HUES48 (cell line): ENCODE measurements around the gene CSTPP1.
"Not testable (repeated sequence)": the region's sequence is repeated elsewhere in the genome, so short reads cannot be mapped to it uniquely, and the experiment has no call there.

Source experiments
- H3K27ac ChIP-seq: one replicate; pipeline ENCODE4 v1.7.0; 2013; ENCODE audit warnings: low read depth, low read length, inconsistent platforms
- H3K27me3 ChIP-seq: 2 replicates; pipeline ENCODE4 v1.6.1; 2013; ENCODE audit warnings: mild to moderate bottlenecking, low read length; ENCODE audit not compliant: control insufficient read depth, insufficient read depth
- H3K36me3 ChIP-seq: 2 replicates; pipeline ENCODE4 v1.6.1; 2013; ENCODE audit warnings: low read length; ENCODE audit not compliant: control insufficient read depth, insufficient read depth
- H3K4me1 ChIP-seq: 2 replicates; pipeline ENCODE4 v1.6.1; 2013; ENCODE audit warnings: mild to moderate bottlenecking, low read length; ENCODE audit not compliant: control insufficient read depth, insufficient read depth
- H3K4me3 ChIP-seq: 2 replicates; pipeline ENCODE4 v1.5.1; 2013; ENCODE audit warnings: mild to moderate bottlenecking, low read depth, low read length
- H3K9ac ChIP-seq: 2 replicates; pipeline ENCODE4 v1.6.1; 2013; ENCODE audit warnings: mild to moderate bottlenecking, low read depth, low read length, moderate library complexity
- H3K9me3 ChIP-seq: 2 replicates; pipeline ENCODE4 v1.6.1; 2013; ENCODE audit warnings: low read length; ENCODE audit not compliant: control insufficient read depth, insufficient read depth

CSTPP1 gene

DNA sequence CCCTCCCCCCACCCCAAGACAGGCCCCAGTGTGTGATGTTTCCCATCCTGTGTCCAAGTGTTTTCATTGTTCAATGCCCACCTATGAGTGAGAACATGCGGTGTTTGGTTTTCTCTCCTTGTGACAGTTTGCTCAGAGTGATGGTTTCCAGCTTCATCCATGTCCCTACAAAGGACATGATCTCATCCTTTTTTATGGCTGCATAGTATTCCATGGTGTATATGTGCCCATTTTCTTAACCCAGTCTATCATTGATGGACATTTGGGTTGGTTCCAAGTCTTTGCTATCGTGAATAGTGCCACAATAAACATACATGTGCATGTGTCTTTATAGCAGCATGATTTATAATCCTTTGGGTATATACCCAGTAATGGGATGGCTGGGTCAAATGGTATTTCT lies 55.8 kb downstream of the CSTPP1 start:
- H3K27ac ChIP-seq, H3K27me3 ChIP-seq, H3K4me1 ChIP-seq, H3K9ac ChIP-seq, H3K9me3 ChIP-seq, H3K4me3 ChIP-seq, H3K36me3 ChIP-seq: not testable (repeated sequence)

DNA sequence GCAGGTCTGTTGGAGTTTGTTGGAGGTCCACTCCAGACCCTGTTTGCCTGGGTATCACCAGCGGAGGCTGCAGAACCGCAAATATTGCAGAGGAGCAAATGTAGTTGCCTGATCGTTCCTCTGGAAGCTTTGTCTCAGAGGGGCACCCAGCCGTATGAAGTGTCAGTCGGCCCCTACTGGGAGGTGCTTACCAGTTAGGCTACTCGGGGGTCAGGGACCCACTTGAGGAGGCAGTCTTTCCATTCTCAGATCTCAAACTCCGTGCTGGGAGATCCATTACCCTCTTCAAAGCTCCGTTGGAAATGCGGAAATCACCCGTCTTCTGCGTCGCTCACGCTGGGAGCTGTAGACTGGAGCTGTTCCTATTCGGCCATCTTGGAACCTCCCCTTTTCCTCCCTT lies 61.2 kb downstream of the CSTPP1 start:
- not testable (repeated sequence) for H3K4me3 ChIP-seq, H3K27me3 ChIP-seq, H3K36me3 ChIP-seq, H3K27ac ChIP-seq, H3K9ac ChIP-seq, H3K9me3 ChIP-seq, H3K4me1 ChIP-seq

DNA sequence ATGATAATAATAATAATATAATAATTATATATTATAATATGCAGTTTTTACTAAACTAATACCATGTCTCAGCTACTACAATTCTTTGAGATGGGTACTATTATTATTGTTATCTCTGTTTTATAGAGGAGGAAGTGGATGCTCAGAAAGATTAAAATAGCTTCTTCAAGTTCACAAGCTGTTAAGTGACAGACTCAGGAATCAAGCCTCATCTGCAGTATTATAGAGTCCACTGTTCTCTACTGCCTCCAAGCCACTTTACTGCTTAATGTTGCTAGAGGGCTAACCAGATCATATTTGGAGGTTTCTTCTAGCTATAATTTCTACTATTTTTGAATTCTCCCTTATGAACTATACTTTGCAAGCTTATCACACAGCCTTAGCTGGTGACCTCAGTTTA lies 62.7 kb downstream of the CSTPP1 start:
- H3K4me3 ChIP-seq, result no peak overlapping the region
- H3K27ac ChIP-seq, result no peak overlapping the region
- no peaks in the 10 kb centered on the region for H3K27me3 ChIP-seq
- no peaks in the 10 kb centered on the region for H3K9me3 ChIP-seq
- no peak overlapping the region for H3K9ac ChIP-seq
- 0 out of 2 replicates have a peak, but pooled peaks cover 6% of the 10 kb centered on the region for H3K4me1 ChIP-seq
- H3K36me3 ChIP-seq, result no peaks in the 10 kb centered on the region

DNA sequence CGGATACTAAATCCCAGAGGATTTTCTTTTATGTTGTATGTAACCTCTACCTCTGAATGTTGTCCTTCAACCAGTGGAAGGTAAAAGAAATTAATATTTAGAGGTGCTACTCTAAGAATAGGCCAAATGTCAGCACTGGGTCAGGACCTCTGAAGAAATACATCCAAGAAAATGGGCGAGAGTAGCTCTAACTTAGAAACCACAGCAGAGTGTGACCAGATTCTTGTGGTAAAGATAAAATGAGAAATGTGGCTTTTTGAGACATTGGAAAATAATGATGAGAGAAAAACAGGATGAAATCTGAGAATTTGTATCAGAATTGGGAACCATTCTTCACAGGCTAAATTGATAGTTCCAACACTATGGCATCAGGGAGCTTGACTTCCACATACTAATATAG lies 63.5 kb downstream of the CSTPP1 start:
- Histone ChIP-seq H3K4me1 (0 out of 2 replicates have a peak, but pooled peaks cover 6% of the 10 kb centered on the region), H3K4me3 (no peak overlapping the region), H3K9me3 (no peaks in the 10 kb centered on the region), H3K36me3 (no peaks in the 10 kb centered on the region), H3K27me3 (no peaks in the 10 kb centered on the region), H3K27ac (no peak overlapping the region), H3K9ac (no peak overlapping the region)

- H3K4me3 ChIP-seq, result no peak overlapping the region
- no peaks in the 10 kb centered on the region for H3K9me3 ChIP-seq
- H3K4me1 ChIP-seq, result 0 out of 2 replicates have a peak, but pooled peaks cover 6% of the 10 kb centered on the region
- no peak overlapping the region for H3K27ac ChIP-seq
- no peaks in the 10 kb centered on the region for H3K36me3 ChIP-seq
- no peaks in the 10 kb centered on the region for H3K27me3 ChIP-seq
- H3K9ac ChIP-seq, result no peak overlapping the region
Measured at GRCh38 chr11:47001781-47002181, 65.2 kb downstream of the CSTPP1 start.

DNA sequence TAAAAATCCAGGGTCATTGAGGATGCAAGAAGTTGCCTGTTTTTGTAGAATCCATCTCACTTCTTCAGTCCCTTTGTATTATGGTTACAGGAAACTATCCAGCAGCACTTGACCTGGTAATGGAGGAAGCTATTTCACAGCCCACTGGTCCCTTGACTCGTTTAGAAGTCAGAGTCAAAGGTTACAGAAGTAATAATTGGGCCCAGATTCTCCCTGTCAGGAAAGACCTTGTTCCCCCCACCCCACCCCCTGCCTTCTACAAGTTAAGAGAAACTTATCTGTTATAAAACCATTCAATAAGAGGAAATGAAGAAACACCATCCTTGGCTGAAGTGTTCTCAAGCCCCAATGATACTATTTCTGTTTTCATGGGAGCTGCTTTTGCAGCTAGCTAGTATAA lies 65.8 kb downstream of the CSTPP1 start:
- Histone ChIP-seq H3K27ac (no peak overlapping the region), H3K27me3 (no peaks in the 10 kb centered on the region), H3K9ac (no peak overlapping the region), H3K9me3 (no peaks in the 10 kb centered on the region), H3K4me3 (no peak overlapping the region), H3K4me1 (0 out of 2 replicates have a peak, but pooled peaks cover 6% of the 10 kb centered on the region), H3K36me3 (no peaks in the 10 kb centered on the region)

DNA sequence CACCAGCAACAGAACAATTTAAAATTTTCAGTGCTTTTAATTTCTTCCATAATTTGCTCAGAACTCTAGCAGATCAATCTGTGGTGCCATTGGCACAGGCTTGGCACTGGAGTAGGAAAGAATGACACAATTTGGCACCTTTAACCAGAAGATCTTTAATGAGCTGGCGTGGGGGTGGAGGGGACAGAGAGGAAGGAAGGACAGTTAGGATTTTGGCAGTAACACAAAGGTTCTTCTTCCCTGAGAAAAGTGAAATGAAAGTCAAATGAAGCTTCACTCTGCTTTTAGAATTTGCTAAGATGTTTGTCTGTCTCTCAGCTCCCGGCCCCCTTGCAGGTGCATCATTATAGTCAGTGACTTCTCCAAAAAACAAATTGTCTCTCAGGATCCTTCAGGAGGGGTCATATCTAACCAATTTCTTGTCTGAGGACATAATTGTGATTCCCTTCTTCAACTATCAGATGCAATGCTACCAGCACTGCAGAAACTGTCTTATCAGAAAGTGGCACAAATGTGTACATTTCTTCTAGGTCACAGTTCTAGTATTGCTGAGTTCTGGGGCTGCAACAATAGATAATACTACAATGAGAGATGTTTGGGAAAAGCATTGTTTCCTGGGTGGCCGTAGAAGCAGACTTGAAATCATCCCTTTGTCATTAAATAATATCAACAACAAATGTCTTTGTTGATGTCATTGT lies 66.8 kb downstream of the CSTPP1 start:
- Histone ChIP-seq H3K4me1 (0 out of 2 replicates have a peak, but pooled peaks cover 6% of the 10 kb centered on the region), H3K9ac (no peak overlapping the region)

DNA sequence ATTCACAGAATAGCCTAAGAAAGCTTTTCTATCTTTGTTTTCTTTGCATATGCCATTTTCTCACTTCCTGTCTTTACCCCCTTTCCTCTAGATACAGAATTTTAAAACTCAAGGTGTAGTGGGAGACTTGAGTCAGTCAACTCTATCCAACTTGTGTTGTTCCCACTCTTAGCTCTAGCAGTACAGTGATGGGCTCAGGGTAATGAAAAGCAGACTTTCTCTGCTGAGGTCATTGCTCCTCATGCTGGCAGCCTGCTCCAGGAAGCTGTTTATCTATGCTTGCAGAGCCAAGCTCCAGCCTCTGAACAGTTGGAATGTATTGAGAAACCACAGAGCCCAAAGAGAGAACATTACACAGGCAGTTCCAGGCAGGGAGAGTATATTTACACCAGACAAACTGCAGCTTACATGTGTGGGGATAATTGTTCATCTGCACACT lies 68.1 kb downstream of the CSTPP1 start:
- Histone ChIP-seq H3K27ac (no peak overlapping the region), H3K4me1 (0 out of 2 replicates have a peak, but pooled peaks cover 6% of the 10 kb centered on the region), H3K9me3 (no peaks in the 10 kb centered on the region)

More for the DNA sequence above, 66.8 kb downstream of the CSTPP1 start:
- no peaks in the 10 kb centered on the region for H3K36me3 ChIP-seq
- H3K4me3 ChIP-seq, result no peak overlapping the region
- H3K9me3 ChIP-seq, result no peaks in the 10 kb centered on the region
- H3K27ac ChIP-seq, result no peak overlapping the region
- H3K27me3 ChIP-seq, result no peaks in the 10 kb centered on the region

DNA sequence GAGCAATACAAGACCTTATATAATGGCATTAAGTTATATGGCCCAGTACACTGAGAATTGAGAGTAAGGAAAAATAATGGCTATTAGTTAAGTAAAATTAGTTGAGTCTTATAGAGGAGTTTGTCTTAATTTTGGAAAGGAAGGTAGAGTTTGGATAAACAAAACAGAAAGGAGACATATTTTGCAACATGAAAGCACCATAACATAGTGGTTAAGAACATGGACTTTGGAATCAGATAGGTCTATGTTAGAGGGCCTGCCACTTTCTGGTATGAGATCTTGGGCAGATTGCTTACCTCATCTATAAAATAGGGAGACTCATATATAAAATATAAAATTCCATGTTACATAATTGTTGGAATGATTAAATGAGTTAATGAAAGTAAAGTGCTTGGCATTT lies 68.9 kb downstream of the CSTPP1 start:
- Histone ChIP-seq H3K27me3 (no peaks in the 10 kb centered on the region), H3K36me3 (no peaks in the 10 kb centered on the region), H3K9me3 (no peaks in the 10 kb centered on the region), H3K9ac (no peak overlapping the region), H3K27ac (no peak overlapping the region), H3K4me3 (no peak overlapping the region), H3K4me1 (0 out of 2 replicates have a peak, but pooled peaks cover 6% of the 10 kb centered on the region)

More for the DNA sequence above, 68.1 kb downstream of the CSTPP1 start:
- H3K36me3 ChIP-seq, result no peaks in the 10 kb centered on the region
- no peak overlapping the region for H3K4me3 ChIP-seq
- H3K9ac ChIP-seq, result no peak overlapping the region
- H3K27me3 ChIP-seq, result no peaks in the 10 kb centered on the region

DNA sequence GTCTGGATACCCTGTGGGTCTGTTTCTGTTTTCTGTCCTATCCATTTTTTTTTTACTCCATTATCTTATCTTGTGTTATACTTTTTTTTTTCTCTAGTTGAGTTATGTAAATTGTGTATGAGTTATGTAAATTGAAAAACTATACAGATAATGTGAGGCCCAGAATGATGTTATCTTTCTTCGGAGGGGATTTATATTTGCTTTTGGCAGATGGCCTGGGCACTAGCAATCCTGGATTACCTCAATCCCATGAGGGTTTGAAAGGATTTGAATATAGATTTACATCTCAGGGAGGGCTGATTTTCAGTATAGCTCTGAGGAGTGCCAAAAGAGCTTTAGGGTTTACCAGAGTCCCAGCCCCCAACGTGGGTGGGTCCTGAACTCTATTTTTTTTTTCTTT lies 71.0 kb downstream of the CSTPP1 start:
- no peaks in the 10 kb centered on the region for H3K36me3 ChIP-seq
- no peak overlapping the region for H3K9ac ChIP-seq
- no peaks in the 10 kb centered on the region for H3K27me3 ChIP-seq
- H3K9me3 ChIP-seq, result no peaks in the 10 kb centered on the region
- no peak overlapping the region for H3K27ac ChIP-seq
- no peak overlapping the region for H3K4me3 ChIP-seq
- H3K4me1 ChIP-seq, result 0 out of 2 replicates have a peak, but pooled peaks cover 6% of the 10 kb centered on the region

GRCh38 chr11:47010179-47010578 lies 73.6 kb downstream of the CSTPP1 start:
- Histone ChIP-seq H3K9me3 (no peaks in the 10 kb centered on the region), H3K4me1 (no peaks in the 10 kb centered on the region), H3K27me3 (no peaks in the 10 kb centered on the region), H3K4me3 (no peak overlapping the region), H3K9ac (no peak overlapping the region), H3K36me3 (no peaks in the 10 kb centered on the region), H3K27ac (no peak overlapping the region)
